Measurements from ENCODE around the gene DNER.

- TF ChIP-seq CTCF (IDR thresholded peaks at IDR 0.05; ENCODE audit: low read depth, low read length, missing input control) (no peak), SP1 (IDR thresholded peaks at IDR 0.05) (no peak), RAD21 (IDR thresholded peaks at IDR 0.05) (no peak), RXRA (IDR thresholded peaks at IDR 0.05) (no peak), ATF3 (IDR thresholded peaks at IDR 0.05) (no peak)
Measured at GRCh38 chr2:229446350-229446749, 268.0 kb downstream of the DNER start.
